Cardiac muscle cell (in vitro differentiated cells and primary cell): ENCODE data around the gene ATPAF1. TPM values are rescaled to one million over a fixed set of nuclear protein-coding genes. Genes with fewer than 3 reads are reported as not detected.

Source experiments
- polyA plus RNA-seq: library from polyadenylated mRNA; unstranded; fragments of >200 nt; fragmentation: Nextera tagmentation; extraction: Ambion mirVana; gene quantifications from 2 replicates; pipeline ENCODE4 v1.2.1, GENCODE V29; 2016
- total RNA-seq: library from RNA; depleted of rRNA; stranded (reverse); fragments of >200 nt; gene quantifications from 2 replicates; pipeline ENCODE4 v1.2.3, GENCODE V29; 2016

The ATPAF1 gene
- total and polyA plus RNA-seq, 2 experiments from 2014 or later: 83.6 to 120 TPM

Other genes with a start within 250 kb of the ATPAF1 start
- not detected in 2 replicates for gene DMBX1, start 178.5 kb downstream of the ATPAF1 start, total RNA-seq
- not detected in 2 replicates for gene DMBX1, start 178.5 kb downstream of the ATPAF1 start, polyA plus RNA-seq
- not detected in 2 replicates for gene KNCN, start 116.7 kb downstream of the ATPAF1 start, total RNA-seq
- gene KNCN, start 116.7 kb downstream of the ATPAF1 start, polyA plus RNA-seq: not detected in 2 replicates
- 12.8 and 18.6 TPM in 2 replicates for gene MKNK1, start 64.1 kb downstream of the ATPAF1 start, total RNA-seq
- gene MKNK1, start 64.1 kb downstream of the ATPAF1 start, polyA plus RNA-seq: 20.3 and 23.7 TPM in 2 replicates
- gene MOB3C, start 51.6 kb downstream of the ATPAF1 start, total RNA-seq: 6.2 and 7.5 TPM in 2 replicates
- 4.5 and 5.5 TPM in 2 replicates for gene MOB3C, start 51.6 kb downstream of the ATPAF1 start, polyA plus RNA-seq
- gene TEX38, start 3.5 kb upstream of the ATPAF1 start, total RNA-seq: 1.2 TPM in 1 of 2 replicates, not detected in the other
- 0.27 and 1.4 TPM in 2 replicates for gene TEX38, start 3.5 kb upstream of the ATPAF1 start, polyA plus RNA-seq
- 33.1 and 33.6 TPM in 2 replicates for gene EFCAB14, start 50.8 kb upstream of the ATPAF1 start, total RNA-seq
- gene EFCAB14, start 50.8 kb upstream of the ATPAF1 start, polyA plus RNA-seq: 31.3 and 33.9 TPM in 2 replicates
- gene CYP4B1, start 130.7 kb upstream of the ATPAF1 start, total RNA-seq: not detected in 2 replicates
- not detected in 2 replicates for gene CYP4B1, start 130.7 kb upstream of the ATPAF1 start, polyA plus RNA-seq